ENCODE data around the gene TSTD1. TPM values are rescaled to one million over a fixed set of nuclear protein-coding genes. Genes with fewer than 3 reads are reported as not detected.
"Not testable (repeated sequence)": the region's sequence is repeated elsewhere in the genome, so short reads cannot be mapped to it uniquely, and the experiment has no call there.

TSTD1 gene
- total RNA-seq, 2 donors from 2014 or later, result 45.5 to 45.7 TPM

DNA sequence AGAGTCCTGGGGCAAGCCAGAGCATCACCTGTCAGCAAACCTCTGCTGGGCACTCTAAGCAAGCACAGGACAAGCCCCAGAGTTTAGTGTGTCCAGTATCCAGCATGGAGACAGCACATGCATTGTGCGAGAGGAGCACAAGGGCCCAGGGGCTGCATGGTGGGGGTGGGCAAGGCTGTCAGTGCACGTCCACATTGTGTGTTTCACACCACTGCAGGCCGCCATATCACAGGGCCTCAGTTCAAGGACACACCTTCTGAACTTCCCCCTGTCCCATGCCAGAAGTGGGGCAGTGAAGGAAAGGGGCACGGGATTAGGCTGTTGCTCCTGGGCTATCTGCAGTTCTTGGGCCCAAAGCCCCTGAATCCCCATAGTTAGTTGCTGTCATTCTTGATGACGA, 782 bp upstream of the TSTD1 start:
- Mint-ChIP-seq H3K4me3 (peak overlapping the region; percentile 92), H3K27me3 (no peaks in the 10 kb centered on the region), H3K27ac (peak overlapping the region; percentile 89), H3K36me3 (ENCODE audit: low read depth) (peaks cover 3% of the 10 kb centered on the region), H3K4me1 (peaks cover 39% of the 10 kb centered on the region)
- no peak for ATAC-seq
- no peak for DNase-seq
- H3K9me3 ChIP-seq (ENCODE audit: control insufficient read depth, low read length, poor library complexity, severe bottlenecking), result no peaks in the 10 kb centered on the region

DNA sequence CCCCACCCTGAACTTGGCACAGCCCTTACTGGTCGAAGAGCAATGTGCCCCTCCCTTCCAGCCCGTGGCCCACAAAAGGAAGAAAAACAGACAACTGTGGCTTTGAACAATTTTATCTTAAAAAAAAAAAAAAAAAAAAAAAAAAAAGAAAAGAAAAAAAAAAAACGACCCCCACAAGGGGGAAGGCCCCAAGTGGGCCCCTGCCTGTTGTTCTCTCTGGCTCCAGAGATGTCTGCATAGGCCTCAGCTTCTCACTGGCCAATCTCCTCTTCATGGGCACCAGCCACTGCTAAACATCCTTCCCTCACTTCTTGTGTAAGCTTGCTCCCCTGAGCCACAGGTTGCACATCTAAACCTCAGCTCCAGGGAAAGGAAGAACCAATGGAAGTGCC, 386 bp upstream of the TSTD1 start:
- DNase-seq (no peak), ATAC-seq (no peak)
- peak overlapping the region; percentile 92 for H3K4me3 Mint-ChIP-seq
- no peaks in the 10 kb centered on the region for H3K27me3 Mint-ChIP-seq
- peaks cover 3% of the 10 kb centered on the region for H3K36me3 Mint-ChIP-seq (ENCODE audit: low read depth)
- H3K27ac Mint-ChIP-seq, result peak overlapping the region; percentile 89
- no peaks in the 10 kb centered on the region for H3K9me3 ChIP-seq (ENCODE audit: control insufficient read depth, low read length, poor library complexity, severe bottlenecking)
- H3K4me1 Mint-ChIP-seq, result peaks cover 35% of the 10 kb centered on the region

DNA sequence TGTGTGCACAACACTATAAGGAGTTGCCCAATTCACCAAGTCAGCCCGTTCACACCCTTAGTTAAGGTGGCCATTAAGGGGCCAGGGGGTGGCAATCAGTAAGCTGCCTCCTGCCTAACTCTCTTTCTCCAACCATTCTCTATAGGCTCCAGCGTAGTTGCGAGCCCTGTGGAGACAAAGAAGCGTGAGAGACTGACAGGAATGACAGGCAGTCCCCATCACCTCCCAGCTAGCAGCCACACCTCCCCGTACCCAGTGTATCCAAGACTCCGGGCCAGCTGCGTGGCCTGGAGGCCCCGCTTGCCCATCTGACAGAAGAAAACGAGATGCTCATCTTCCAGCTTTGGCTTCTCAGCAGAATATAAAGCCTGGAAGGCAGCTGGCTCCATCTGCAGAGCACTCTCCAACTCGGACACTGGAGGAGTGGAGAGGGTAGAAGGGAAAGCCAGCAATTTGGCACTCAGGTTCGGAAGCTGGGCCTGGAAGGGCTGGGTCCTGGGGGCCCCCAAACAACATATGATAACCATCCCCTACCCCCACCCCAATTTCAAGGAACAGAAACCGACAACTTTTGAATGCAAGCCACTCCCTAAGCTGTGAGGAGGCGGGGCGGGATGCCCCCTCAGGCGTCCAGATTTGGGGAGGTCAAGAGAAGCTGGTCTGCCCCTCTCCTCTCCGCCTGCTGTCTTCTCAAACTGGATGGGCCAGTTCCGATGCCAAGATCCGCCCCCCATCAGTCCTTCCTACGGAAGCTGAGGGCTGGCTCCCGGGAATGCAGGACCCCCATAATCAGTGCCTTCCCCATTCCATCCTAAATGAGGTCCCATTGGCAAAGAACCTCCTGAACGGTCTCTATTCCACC, 872 bp downstream of the TSTD1 start:
- H3K4me3 Mint-ChIP-seq, result peak overlapping the region; percentile 92
- peaks cover 34% of the 10 kb centered on the region for H3K4me1 Mint-ChIP-seq
- H3K36me3 Mint-ChIP-seq (ENCODE audit: low read depth), result peaks cover 4% of the 10 kb centered on the region
- no peak for ATAC-seq
- no peaks in the 10 kb centered on the region for H3K9me3 ChIP-seq (ENCODE audit: control insufficient read depth, low read length, poor library complexity, severe bottlenecking)
- H3K27me3 Mint-ChIP-seq, result no peaks in the 10 kb centered on the region
- no peak for DNase-seq
- peak overlapping the region; percentile 89 for H3K27ac Mint-ChIP-seq

DNA sequence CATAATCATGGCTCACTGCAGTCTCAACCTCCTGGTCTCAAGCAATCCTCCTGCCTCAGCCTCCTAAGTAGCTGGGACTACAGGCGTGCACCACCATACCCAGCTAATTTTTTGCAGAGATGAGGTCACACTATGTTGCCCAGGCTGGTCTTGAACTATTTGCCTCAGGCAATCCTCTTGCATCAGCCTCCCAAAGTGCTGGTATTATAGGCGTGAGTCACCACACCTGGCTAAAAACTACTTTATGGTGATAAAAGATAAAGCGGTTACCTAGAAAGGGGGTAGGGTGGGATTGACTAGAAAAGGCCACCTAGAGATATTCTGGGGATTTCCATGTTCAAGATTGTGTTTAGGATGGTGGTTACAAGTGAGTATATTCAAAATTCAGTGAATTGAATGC, 5.0 kb downstream of the TSTD1 start:
- peaks cover 19% of the 10 kb centered on the region for H3K4me1 Mint-ChIP-seq
- H3K27me3 Mint-ChIP-seq, result no peaks in the 10 kb centered on the region
- no peaks in the 10 kb centered on the region for H3K9me3 ChIP-seq (ENCODE audit: control insufficient read depth, low read length, poor library complexity, severe bottlenecking)
- H3K27ac Mint-ChIP-seq, result no peak overlapping the region
- no peak for ATAC-seq
- H3K36me3 Mint-ChIP-seq (ENCODE audit: low read depth), result peaks cover 3% of the 10 kb centered on the region
- no peak for DNase-seq
- H3K4me3 Mint-ChIP-seq, result no peak overlapping the region

DNA sequence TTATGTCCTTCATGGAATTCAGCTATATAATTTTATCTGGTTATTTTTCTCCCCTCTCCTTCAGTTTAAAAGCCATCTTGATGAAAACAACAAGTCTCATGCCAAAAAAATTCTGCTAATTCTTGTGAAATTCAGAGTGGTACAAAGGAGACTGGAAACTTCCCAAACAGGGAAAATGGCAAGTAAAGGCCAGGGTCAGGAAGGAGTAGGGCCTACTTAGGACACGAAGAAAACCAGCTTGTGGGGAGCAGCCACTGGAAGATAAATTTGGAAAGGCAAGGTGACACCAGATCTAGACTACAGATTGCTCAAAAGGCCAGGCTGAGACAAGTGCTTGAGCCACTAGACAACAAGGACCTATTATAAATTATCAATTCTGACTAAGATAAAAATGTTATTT, 6.4 kb downstream of the TSTD1 start:
- Mint-ChIP-seq H3K4me3 (no peak overlapping the region), H3K36me3 (ENCODE audit: low read depth) (peaks cover 3% of the 10 kb centered on the region), H3K27me3 (no peaks in the 10 kb centered on the region), H3K4me1 (peaks cover 10% of the 10 kb centered on the region), H3K27ac (peak overlapping the region; percentile 67)
- ATAC-seq, result no peak
- no peak for DNase-seq
- H3K9me3 ChIP-seq (ENCODE audit: control insufficient read depth, low read length, poor library complexity, severe bottlenecking), result no peaks in the 10 kb centered on the region

DNA sequence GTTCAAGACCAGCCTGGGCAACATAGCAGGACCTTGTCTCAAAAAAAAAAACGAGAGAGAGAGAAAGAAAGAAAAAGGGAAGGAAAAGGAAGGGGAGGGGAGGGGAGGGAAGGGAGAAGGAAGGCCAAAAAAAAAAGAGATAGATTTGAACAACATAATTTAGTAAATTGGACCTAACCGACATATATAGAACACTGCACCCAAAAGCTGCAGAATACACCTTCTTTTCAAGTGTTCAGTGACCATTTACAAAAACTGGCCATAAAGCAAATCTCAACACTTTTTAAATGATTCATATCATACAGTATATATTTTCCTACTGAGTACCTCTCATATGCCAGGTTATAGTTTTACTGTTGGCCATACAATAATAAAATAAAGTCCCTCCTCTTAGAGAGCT, 6.9 kb downstream of the TSTD1 start:
- ATAC-seq, result no peak
- Mint-ChIP-seq H3K4me3 (no peak overlapping the region), H3K4me1 (peaks cover 10% of the 10 kb centered on the region), H3K36me3 (ENCODE audit: low read depth) (peaks cover 3% of the 10 kb centered on the region), H3K27me3 (no peaks in the 10 kb centered on the region), H3K27ac (no peak overlapping the region)
- DNase-seq, result no peak
- H3K9me3 ChIP-seq (ENCODE audit: control insufficient read depth, low read length, poor library complexity, severe bottlenecking), result no peaks in the 10 kb centered on the region

DNA sequence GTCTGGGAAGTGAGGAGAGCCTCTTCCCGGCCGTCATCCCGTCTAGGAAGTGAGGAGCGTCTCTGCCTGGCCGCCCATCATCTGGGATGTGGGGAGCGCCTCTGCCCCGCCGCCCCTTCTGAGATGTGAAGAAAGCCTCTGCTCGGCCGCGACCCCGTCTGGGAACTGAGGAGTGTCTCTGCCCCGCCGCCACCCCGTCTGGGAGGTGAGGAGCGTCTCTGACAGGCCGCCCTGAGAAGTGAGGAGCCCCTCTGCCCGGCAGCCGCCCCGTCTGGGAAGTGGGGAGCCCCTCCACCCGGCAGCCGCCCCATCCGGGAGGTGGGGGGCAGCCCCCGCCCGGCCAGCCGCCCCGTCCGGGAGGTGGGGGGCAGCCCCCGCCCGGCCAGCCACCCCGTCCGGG, 9.3 kb downstream of the TSTD1 start:
- not testable (repeated sequence) for H3K4me3 Mint-ChIP-seq; H3K27me3 Mint-ChIP-seq; H3K9me3 ChIP-seq (ENCODE audit: control insufficient read depth, low read length, poor library complexity, severe bottlenecking); DNase-seq; H3K36me3 Mint-ChIP-seq (ENCODE audit: low read depth); H3K27ac Mint-ChIP-seq; ATAC-seq
- peaks cover 10% of the 10 kb centered on the region for H3K4me1 Mint-ChIP-seq

DNA sequence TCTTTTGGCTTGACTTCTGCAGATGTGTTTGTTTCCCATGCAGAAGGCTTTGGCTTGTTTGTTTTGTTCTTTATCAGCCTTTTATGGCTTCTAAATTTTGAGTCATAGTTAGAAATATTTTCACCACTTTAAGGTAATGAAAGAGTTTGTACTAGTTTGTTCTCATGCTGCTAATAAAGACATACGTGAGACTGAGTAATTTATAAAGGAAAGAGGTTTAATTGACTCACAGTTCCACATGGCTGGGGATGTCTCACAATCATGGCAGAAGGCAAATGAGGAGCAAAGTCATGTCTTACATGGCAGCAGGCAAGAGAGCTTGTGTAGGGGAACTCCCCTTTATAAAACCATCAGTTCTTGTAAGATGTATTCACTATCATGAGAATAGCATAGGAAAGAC, 11.8 kb downstream of the TSTD1 start:
- not testable (repeated sequence) for ATAC-seq

DNA sequence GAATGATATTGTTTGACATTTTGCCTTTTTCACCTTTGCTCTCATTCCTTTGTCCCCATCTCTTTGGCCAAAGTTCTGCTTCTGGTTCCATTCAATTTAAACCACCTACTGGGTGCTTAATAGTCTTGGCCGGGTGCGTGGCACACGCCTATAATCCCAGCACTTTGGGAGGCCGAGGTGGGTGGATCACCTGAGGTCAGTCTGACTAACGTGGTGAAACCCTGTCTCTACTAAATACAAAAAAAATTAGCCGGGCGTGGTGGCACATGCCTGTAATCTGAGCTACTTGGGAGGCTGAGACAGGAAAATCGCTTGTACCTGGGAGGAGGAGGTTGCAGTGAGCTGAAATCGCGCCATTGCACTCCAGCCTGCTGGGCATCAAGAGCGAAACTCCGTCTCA, 16.3 kb downstream of the TSTD1 start:
- H3K4me3 Mint-ChIP-seq, result peak overlapping the region; percentile 52
- peak overlapping the region; percentile 97 for H3K27ac Mint-ChIP-seq
- not testable (repeated sequence) for ATAC-seq; H3K9me3 ChIP-seq (ENCODE audit: control insufficient read depth, low read length, poor library complexity, severe bottlenecking); DNase-seq; H3K27me3 Mint-ChIP-seq; H3K36me3 Mint-ChIP-seq (ENCODE audit: low read depth)
- peaks cover 35% of the 10 kb centered on the region for H3K4me1 Mint-ChIP-seq

More for the DNA sequence above, 11.8 kb downstream of the TSTD1 start:
- H3K4me3 Mint-ChIP-seq; DNase-seq; H3K27ac Mint-ChIP-seq; H3K27me3 Mint-ChIP-seq; H3K36me3 Mint-ChIP-seq (ENCODE audit: low read depth); H3K9me3 ChIP-seq (ENCODE audit: control insufficient read depth, low read length, poor library complexity, severe bottlenecking); H3K4me1 Mint-ChIP-seq: not testable (repeated sequence)

DNA sequence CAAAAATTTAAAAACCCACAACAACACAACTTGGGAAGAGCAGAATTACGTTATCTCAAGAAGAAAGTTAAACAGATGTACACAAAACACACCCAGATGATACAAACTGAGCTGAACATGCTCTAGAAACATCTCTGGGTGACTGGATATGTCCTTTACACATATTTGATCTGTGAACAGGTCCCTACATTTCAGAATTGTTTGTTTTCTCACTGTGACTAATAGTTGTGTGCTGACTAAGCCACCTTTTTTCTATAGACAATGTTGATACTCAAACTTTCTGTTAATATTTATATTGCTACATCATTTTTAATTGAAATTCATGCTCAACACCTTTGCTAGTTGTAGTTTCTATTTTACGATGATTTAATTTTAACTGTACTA, 16.8 kb downstream of the TSTD1 start:
- peak overlapping the region; percentile 97 for H3K27ac Mint-ChIP-seq
- no peaks in the 10 kb centered on the region for H3K27me3 Mint-ChIP-seq
- no peaks in the 10 kb centered on the region for H3K9me3 ChIP-seq (ENCODE audit: control insufficient read depth, low read length, poor library complexity, severe bottlenecking)
- DNase-seq, result no peak
- peaks cover 35% of the 10 kb centered on the region for H3K4me1 Mint-ChIP-seq
- H3K4me3 Mint-ChIP-seq, result no peak overlapping the region
- no peak for ATAC-seq
- peaks cover 2% of the 10 kb centered on the region for H3K36me3 Mint-ChIP-seq (ENCODE audit: low read depth)

DNA sequence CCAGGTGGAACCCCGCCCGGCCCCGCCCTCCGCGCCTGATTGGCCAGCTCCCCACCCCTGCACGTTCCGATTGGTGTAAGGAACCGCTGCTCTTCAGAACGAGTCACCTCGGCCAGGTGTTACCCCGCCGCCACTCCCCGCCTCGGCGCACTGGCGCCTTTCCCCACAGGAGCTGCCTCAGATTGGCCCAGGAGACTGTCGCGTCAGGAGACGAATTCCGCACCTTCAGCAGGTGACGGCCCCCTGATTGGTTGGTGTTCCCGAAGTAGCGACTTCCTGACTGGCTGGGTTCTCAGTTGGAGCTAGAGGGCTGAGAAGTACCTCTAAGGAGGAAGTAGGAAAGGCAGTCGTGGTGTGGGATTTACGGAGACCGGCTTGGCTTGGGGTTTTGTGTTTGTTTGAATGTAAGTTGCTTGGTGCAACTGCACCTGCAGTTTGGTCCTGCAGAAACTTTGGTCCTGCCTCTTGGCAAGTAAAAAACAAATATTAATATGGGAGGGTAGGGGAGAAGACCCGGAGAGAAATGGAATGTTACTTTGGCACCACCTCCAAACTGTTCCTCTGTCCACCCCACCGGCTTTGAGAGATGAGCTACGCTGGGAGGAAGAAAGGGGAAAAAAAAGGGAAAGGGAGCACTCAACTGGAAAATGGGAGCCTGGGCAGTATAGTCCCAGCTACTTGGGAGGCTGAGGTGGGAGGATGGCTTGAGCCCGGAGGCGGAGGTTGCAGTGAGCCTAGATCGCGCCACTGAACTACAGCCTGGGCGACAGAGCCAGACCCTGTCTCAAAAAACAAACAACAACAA, 17.4 kb downstream of the TSTD1 start:
- peak overlapping the region; percentile 93 for H3K4me3 Mint-ChIP-seq
- no peaks in the 10 kb centered on the region for H3K9me3 ChIP-seq (ENCODE audit: control insufficient read depth, low read length, poor library complexity, severe bottlenecking)
- H3K36me3 Mint-ChIP-seq (ENCODE audit: low read depth), result peaks cover 2% of the 10 kb centered on the region
- H3K27me3 Mint-ChIP-seq, result no peaks in the 10 kb centered on the region
- DNase-seq, result peak; percentile 78 to 91 (median 86)
- H3K4me1 Mint-ChIP-seq, result peaks cover 35% of the 10 kb centered on the region
- peak overlapping the region; percentile 97 for H3K27ac Mint-ChIP-seq
- ATAC-seq, result peak; percentile 97

DNA sequence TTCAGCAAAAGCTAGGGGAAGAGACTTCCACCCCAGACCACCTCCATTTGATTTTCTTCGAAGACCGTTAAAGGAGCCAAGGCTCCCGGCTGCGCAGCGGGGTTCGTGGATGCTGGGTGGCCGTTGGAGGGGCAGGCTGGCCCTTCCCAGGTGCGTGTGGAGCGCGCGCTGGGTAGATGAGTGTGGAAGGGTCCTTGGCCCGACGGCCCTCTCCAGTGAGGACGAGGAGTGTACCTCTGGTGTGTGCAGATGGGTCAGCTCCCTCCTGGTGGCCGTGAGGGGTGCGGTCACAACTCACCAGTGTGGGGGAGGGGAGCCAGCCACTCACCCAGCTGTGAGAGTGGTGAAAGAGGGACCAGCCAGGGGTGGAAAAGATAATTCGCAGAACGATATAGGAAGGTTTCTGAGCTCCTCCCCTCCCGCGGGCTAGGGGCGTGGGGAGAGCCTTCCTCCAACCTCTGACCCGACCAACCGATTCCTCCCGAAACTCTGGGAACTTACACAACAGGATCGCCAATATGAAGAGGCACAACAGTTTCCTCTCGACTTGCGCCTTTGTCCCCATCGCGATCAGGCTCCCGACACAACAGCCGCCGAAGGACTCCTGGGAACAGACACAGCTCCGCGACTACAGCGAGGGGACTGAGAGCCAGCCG, 18.1 kb downstream of the TSTD1 start, which contains the start of gene F11R:
TSS of gene F11R (minus strand) at position 644 of the 656 bp plus-strand sequence. CDS start at position 565, 79 bp downstream.
- H3K4me3 Mint-ChIP-seq, result peak within 1 kb of the TSS; percentile 93
- peaks cover 2% of the 10 kb centered on the region for H3K36me3 Mint-ChIP-seq (ENCODE audit: low read depth)
- H3K27me3 Mint-ChIP-seq, result no peaks in the 10 kb centered on the region
- H3K4me1 Mint-ChIP-seq, result peaks cover 35% of the 10 kb centered on the region
- peak; percentile 45 for ATAC-seq
- peak in 1 of 3 donors; percentile 13 for DNase-seq
- peak within 1 kb of the TSS; percentile 97 for H3K27ac Mint-ChIP-seq
- H3K9me3 ChIP-seq (ENCODE audit: control insufficient read depth, low read length, poor library complexity, severe bottlenecking), result no peaks in the 10 kb centered on the region
